GM23338 (cell line): ENCODE data around the gene MAPK8IP2.
A peak's percentile ranks its signal among the peaks of the same experiment; 100 is the strongest.

Experiments
- CREB1 ChIP-seq: fragments of 250-450 bp; sonication (Bioruptor Pico); IDR thresholded peaks from 2 replicates; pipeline ENCODE4 v1.5.0; 2020; ENCODE audit warnings: low read depth, mild to moderate bottlenecking, moderate library complexity
- CTCF ChIP-seq, 2 experiments: fragments of 200-600 bp in 1 of 2; sonication (generic) in 1 of 2; conservative IDR thresholded peaks; 2 replicates each; pipeline versions ENCODE4 v1.5.1 to v1.6.1; 2016 to 2017; ENCODE audit warnings: antibody characterized with exemption in 2 of 2, low read depth in 2 of 2, mild to moderate bottlenecking in 2 of 2, moderate library complexity in 1 of 2
- EZH2 ChIP-seq: fragments of 200-600 bp; sonication (generic); IDR thresholded peaks from one replicate; pipeline ENCODE4 v1.8.0; 2017; ENCODE audit warnings: antibody characterized with exemption, mild to moderate bottlenecking, low read depth; ENCODE audit not compliant: unreplicated experiment
- EZH2phosphoT487 ChIP-seq: fragments of 200-600 bp; sonication (generic); IDR thresholded peaks from one replicate; pipeline ENCODE4 v1.8.1; 2018; ENCODE audit warnings: antibody characterized with exemption; ENCODE audit not compliant: unreplicated experiment
- JUNB ChIP-seq: IDR thresholded peaks from one replicate; pipeline ENCODE4 v1.6.1; 2016; ENCODE audit warnings: antibody characterized with exemption; ENCODE audit not compliant: unreplicated experiment
- NANOG ChIP-seq: IDR thresholded peaks from 2 replicates; pipeline ENCODE4 v1.6.1; 2016; ENCODE audit warnings: antibody characterized with exemption, borderline replicate concordance
- POLR2AphosphoS5 ChIP-seq: IDR thresholded peaks from 2 replicates; pipeline ENCODE4 v1.6.1; 2016; ENCODE audit warnings: antibody characterized with exemption, low read depth
- REST ChIP-seq: IDR thresholded peaks from one replicate; pipeline ENCODE4 v1.6.1; 2018; ENCODE audit warnings: antibody characterized with exemption; ENCODE audit not compliant: unreplicated experiment
- ZNF462 ChIP-seq: fragments of 250-450 bp; sonication (Bioruptor Pico); IDR thresholded peaks from 2 replicates; pipeline ENCODE4 v1.5.0; 2020; ENCODE audit warnings: mild to moderate bottlenecking, moderate library complexity

- TF ChIP-seq CTCF (conservative IDR thresholded peaks at IDR 0.05; ENCODE audit: low read depth in 2 of 2) (peak; percentile 52 to 64), ZNF462 (CRISPR knock-in tag) (no peak), EZH2 (no peak), JUNB (no peak), POLR2AphosphoS5 (no peak), NANOG (no peak), CREB1 (CRISPR knock-in tag) (no peak), EZH2phosphoT487 (no peak), REST (no peak)
These were observed 21.5 kb downstream of the MAPK8IP2 start for GRCh38 chr22:50621948-50622722.
